HG02981 (cell line): Measurements from ENCODE around the gene MN1.
"Not testable (repeated sequence)": the region's sequence is repeated elsewhere in the genome, so short reads cannot be mapped to it uniquely, and the experiment has no call there.

Experiments used
- ATAC-seq: cut with Tn5 transposase; IDR thresholded peaks from one replicate; pipeline ENCODE4 v1.9.1; 2021; ENCODE audit warnings: mild to moderate bottlenecking, moderate library complexity; ENCODE audit not compliant: unreplicated experiment

MN1 gene

GRCh38 chr22:27745809-27746208 lies 55.7 kb downstream of the MN1 start:
- no peak for ATAC-seq

GRCh38 chr22:27745154-27745553 lies 56.4 kb downstream of the MN1 start:
- ATAC-seq, result no peak

GRCh38 chr22:27744078-27744477 lies 57.5 kb downstream of the MN1 start:
- ATAC-seq, result not testable (repeated sequence)

- no peak for ATAC-seq
Measured at GRCh38 chr22:27740202-27740748, 61.3 kb downstream of the MN1 start.

- no peak for ATAC-seq
Measured at GRCh38 chr22:27737521-27737920, 64.0 kb downstream of the MN1 start.

GRCh38 chr22:27734066-27734465 lies 67.5 kb downstream of the MN1 start:
- no peak for ATAC-seq

- no peak for ATAC-seq
Measured at GRCh38 chr22:27732841-27733240, 68.7 kb downstream of the MN1 start.

GRCh38 chr22:27732391-27732790 lies 69.2 kb downstream of the MN1 start:
- no peak for ATAC-seq

- no peak for ATAC-seq
Measured at GRCh38 chr22:27731621-27732020, 69.9 kb downstream of the MN1 start.

- ATAC-seq, result no peak
Measured at GRCh38 chr22:27730641-27731433, 70.7 kb downstream of the MN1 start.

- no peak for ATAC-seq
Measured at GRCh38 chr22:27729246-27729645, 72.3 kb downstream of the MN1 start.

GRCh38 chr22:27727673-27728451 lies 73.7 kb downstream of the MN1 start:
- no peak for ATAC-seq

GRCh38 chr22:27726686-27727449 lies 74.7 kb downstream of the MN1 start:
- no peak for ATAC-seq

GRCh38 chr22:27726331-27726685 lies 75.2 kb downstream of the MN1 start:
- no peak for ATAC-seq

- ATAC-seq, result no peak
Measured at GRCh38 chr22:27725661-27726060, 75.9 kb downstream of the MN1 start.

- no peak for ATAC-seq
Measured at GRCh38 chr22:27724709-27725108, 76.8 kb downstream of the MN1 start.

GRCh38 chr22:27724157-27724556 lies 77.4 kb downstream of the MN1 start:
- ATAC-seq, result no peak

GRCh38 chr22:27723708-27724107 lies 77.8 kb downstream of the MN1 start:
- ATAC-seq, result no peak

GRCh38 chr22:27723158-27723557 lies 78.4 kb downstream of the MN1 start:
- no peak for ATAC-seq

GRCh38 chr22:27720860-27721259 lies 80.7 kb downstream of the MN1 start:
- no peak for ATAC-seq

GRCh38 chr22:27719535-27720227 lies 81.9 kb downstream of the MN1 start:
- ATAC-seq, result no peak
